Measurements from ENCODE around the gene ADGRL3. TPM values are rescaled to one million over a fixed set of nuclear protein-coding genes. Genes with fewer than 3 reads are reported as not detected.
"Not testable (repeated sequence)": the region's sequence is repeated elsewhere in the genome, so short reads cannot be mapped to it uniquely, and the experiment has no call there.

Gene ADGRL3
- total and polyA plus RNA-seq, 3 donors from 2014 or later: 11.6 to 21.6 (median 12.8) TPM

- 86 to 88% methylated on average over 4 of the region's 4 CpGs for WGBS, 2 donors
- intact Hi-C loops (cut with DNase I; ENCODE audit: low total_unique reads): no loop called here
- no peaks in the 10 kb centered on the region for H3K9me3 ChIP-seq
- TF ChIP-seq, protein P1, sequence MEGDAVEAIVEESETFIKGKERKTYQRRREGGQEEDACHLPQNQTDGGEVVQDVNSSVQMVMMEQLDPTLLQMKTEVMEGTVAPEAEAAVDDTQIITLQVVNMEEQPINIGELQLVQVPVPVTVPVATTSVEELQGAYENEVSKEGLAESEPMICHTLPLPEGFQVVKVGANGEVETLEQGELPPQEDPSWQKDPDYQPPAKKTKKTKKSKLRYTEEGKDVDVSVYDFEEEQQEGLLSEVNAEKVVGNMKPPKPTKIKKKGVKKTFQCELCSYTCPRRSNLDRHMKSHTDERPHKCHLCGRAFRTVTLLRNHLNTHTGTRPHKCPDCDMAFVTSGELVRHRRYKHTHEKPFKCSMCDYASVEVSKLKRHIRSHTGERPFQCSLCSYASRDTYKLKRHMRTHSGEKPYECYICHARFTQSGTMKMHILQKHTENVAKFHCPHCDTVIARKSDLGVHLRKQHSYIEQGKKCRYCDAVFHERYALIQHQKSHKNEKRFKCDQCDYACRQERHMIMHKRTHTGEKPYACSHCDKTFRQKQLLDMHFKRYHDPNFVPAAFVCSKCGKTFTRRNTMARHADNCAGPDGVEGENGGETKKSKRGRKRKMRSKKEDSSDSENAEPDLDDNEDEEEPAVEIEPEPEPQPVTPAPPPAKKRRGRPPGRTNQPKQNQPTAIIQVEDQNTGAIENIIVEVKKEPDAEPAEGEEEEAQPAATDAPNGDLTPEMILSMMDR (IDR thresholded peaks at IDR 0.05): no peak
- TF ChIP-seq POLR2A (IDR thresholded peaks at IDR 0.05): no peak
- no peak overlapping the region for H3K4me3 ChIP-seq
- H3K27ac ChIP-seq: no peak overlapping the region
- H3K27me3 ChIP-seq: no peaks in the 10 kb centered on the region
- H3K4me1 ChIP-seq: no peaks in the 10 kb centered on the region
- H3K36me3 ChIP-seq (ENCODE audit: low read depth, missing control alignments): no peaks in the 10 kb centered on the region
- DNase-seq: no peak
These were observed 185.1 kb downstream of the ADGRL3 start for GRCh38 chr4:61385256-61385655.

DNA sequence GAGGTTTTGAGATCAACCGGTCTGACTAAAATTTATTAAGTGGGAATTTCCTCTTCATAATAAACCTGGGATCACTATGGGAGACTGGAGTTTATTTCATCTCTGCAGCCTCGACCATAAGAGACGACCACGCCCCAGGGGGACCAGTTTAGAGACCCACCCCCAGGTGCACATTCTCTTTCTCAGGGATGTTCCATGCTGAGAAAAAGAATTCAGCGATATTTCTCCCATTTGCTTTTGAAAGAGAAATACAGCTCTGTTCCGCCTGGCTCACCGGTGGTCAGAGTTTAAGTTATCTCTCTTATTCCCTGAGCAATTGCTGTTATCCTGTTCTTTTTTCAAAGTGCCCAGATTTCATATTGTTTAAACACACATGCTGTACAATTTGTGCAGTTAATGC, 187.2 kb downstream of the ADGRL3 start:
- H3K4me1 ChIP-seq; H3K36me3 ChIP-seq (ENCODE audit: low read depth, missing control alignments); H3K9me3 ChIP-seq; DNase-seq; H3K27ac ChIP-seq; H3K27me3 ChIP-seq; H3K4me3 ChIP-seq; intact Hi-C loops (cut with DNase I; ENCODE audit: low total_unique reads): not testable (repeated sequence)
- WGBS, 2 donors: 84 to 91% methylated on average over 7 of the region's 7 CpGs

- Histone ChIP-seq H3K27ac (no peak overlapping the region), H3K27me3 (no peaks in the 10 kb centered on the region), H3K9me3 (no peaks in the 10 kb centered on the region), H3K36me3 (ENCODE audit: low read depth, missing control alignments) (no peaks in the 10 kb centered on the region), H3K4me1 (no peaks in the 10 kb centered on the region), H3K4me3 (no peak overlapping the region)
- no peak for DNase-seq
- TF ChIP-seq, protein P1 (IDR thresholded peaks at IDR 0.05): no peak
- no peak for TF ChIP-seq POLR2A (IDR thresholded peaks at IDR 0.05)
- intact Hi-C loops (cut with DNase I; ENCODE audit: low total_unique reads): no loop called here
- 47 to 49% methylated on average over 2 of the region's 2 CpGs for WGBS, 2 donors
These were observed 189.5 kb downstream of the ADGRL3 start for GRCh38 chr4:61389640-61390039.

GRCh38 chr4:61395754-61396153, 195.6 kb downstream of the ADGRL3 start:
- no peak for DNase-seq
- H3K4me3 ChIP-seq: no peak overlapping the region
- H3K4me1 ChIP-seq: no peaks in the 10 kb centered on the region
- no peaks in the 10 kb centered on the region for H3K9me3 ChIP-seq
- intact Hi-C loops (cut with DNase I; ENCODE audit: low total_unique reads): no loop called here
- H3K27me3 ChIP-seq: no peaks in the 10 kb centered on the region
- TF ChIP-seq, protein P1 (IDR thresholded peaks at IDR 0.05): no peak
- TF ChIP-seq POLR2A (IDR thresholded peaks at IDR 0.05): no peak
- WGBS, 2 donors: 90 to 95% methylated on average over 3 of the region's 3 CpGs
- no peaks in the 10 kb centered on the region for H3K36me3 ChIP-seq (ENCODE audit: low read depth, missing control alignments)
- no peak overlapping the region for H3K27ac ChIP-seq

GRCh38 chr4:61397174-61397573, 197.0 kb downstream of the ADGRL3 start:
- DNase-seq: no peak
- intact Hi-C loops (cut with DNase I; ENCODE audit: low total_unique reads): no loop called here
- 86 to 93% methylated on average over 1 of the region's 1 CpG for WGBS, 2 donors
- Histone ChIP-seq H3K4me3 (no peak overlapping the region), H3K4me1 (no peaks in the 10 kb centered on the region), H3K9me3 (no peaks in the 10 kb centered on the region), H3K36me3 (ENCODE audit: low read depth, missing control alignments) (no peaks in the 10 kb centered on the region), H3K27me3 (no peaks in the 10 kb centered on the region), H3K27ac (no peak overlapping the region)
- TF ChIP-seq POLR2A (IDR thresholded peaks at IDR 0.05): no peak
- TF ChIP-seq, protein P1 (IDR thresholded peaks at IDR 0.05): no peak
